Measurements from ENCODE around the gene UBE2L5.

DNA sequence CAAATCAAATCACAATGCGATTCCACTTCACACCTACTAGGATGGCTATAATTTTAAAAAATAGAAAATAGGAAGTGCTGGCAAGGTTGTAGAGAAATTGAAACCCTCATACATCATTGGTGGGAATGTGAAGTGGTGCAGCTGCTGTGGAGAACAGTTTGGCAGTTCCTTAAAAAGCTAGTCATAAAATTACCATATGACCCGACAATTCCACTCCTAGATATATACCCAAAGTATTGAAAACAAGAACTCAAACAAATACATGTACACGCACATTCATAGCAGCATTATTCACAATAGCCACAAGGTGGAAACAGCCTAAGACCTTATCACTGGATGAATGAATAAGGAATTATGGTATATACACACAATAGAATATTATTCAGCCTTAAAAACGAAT lies 31.4 kb downstream of the UBE2L5 start:
- TF ChIP-seq, protein P1, sequence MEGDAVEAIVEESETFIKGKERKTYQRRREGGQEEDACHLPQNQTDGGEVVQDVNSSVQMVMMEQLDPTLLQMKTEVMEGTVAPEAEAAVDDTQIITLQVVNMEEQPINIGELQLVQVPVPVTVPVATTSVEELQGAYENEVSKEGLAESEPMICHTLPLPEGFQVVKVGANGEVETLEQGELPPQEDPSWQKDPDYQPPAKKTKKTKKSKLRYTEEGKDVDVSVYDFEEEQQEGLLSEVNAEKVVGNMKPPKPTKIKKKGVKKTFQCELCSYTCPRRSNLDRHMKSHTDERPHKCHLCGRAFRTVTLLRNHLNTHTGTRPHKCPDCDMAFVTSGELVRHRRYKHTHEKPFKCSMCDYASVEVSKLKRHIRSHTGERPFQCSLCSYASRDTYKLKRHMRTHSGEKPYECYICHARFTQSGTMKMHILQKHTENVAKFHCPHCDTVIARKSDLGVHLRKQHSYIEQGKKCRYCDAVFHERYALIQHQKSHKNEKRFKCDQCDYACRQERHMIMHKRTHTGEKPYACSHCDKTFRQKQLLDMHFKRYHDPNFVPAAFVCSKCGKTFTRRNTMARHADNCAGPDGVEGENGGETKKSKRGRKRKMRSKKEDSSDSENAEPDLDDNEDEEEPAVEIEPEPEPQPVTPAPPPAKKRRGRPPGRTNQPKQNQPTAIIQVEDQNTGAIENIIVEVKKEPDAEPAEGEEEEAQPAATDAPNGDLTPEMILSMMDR (IDR thresholded peaks at IDR 0.05; ENCODE audit: low read depth, low read length): peak; percentile 28
- TF ChIP-seq EZH2phosphoT487 (IDR thresholded peaks at IDR 0.05; ENCODE audit: low read depth): no peak

All from OCI-LY3 (cell line).